Erythroblast (primary cell): ENCODE results near the gene MACROD2.

Experiments
- GATA1 ChIP-seq: IDR thresholded peaks from 2 replicates; pipeline ENCODE4 v1.6.1; 2011; ENCODE audit warnings: low read depth, mild to moderate bottlenecking, control low read depth, low read length, moderate library complexity
- POLR2A ChIP-seq: IDR thresholded peaks from 2 replicates; pipeline ENCODE4 v1.6.1; 2011; ENCODE audit warnings: mild to moderate bottlenecking, low read length

GRCh38 chr20:14488756-14489479 is 493.6 kb downstream of the MACROD2 start:
- no peak for TF ChIP-seq POLR2A
- no peak for TF ChIP-seq GATA1
